HG02678 (cell line): ENCODE results near the gene TMEM164.

Experiments
- ATAC-seq: cut with Tn5 transposase; IDR thresholded peaks from one replicate; pipeline ENCODE4 v1.9.1; 2021; ENCODE audit warnings: mild to moderate bottlenecking, moderate library complexity; ENCODE audit not compliant: unreplicated experiment

Gene TMEM164

DNA sequence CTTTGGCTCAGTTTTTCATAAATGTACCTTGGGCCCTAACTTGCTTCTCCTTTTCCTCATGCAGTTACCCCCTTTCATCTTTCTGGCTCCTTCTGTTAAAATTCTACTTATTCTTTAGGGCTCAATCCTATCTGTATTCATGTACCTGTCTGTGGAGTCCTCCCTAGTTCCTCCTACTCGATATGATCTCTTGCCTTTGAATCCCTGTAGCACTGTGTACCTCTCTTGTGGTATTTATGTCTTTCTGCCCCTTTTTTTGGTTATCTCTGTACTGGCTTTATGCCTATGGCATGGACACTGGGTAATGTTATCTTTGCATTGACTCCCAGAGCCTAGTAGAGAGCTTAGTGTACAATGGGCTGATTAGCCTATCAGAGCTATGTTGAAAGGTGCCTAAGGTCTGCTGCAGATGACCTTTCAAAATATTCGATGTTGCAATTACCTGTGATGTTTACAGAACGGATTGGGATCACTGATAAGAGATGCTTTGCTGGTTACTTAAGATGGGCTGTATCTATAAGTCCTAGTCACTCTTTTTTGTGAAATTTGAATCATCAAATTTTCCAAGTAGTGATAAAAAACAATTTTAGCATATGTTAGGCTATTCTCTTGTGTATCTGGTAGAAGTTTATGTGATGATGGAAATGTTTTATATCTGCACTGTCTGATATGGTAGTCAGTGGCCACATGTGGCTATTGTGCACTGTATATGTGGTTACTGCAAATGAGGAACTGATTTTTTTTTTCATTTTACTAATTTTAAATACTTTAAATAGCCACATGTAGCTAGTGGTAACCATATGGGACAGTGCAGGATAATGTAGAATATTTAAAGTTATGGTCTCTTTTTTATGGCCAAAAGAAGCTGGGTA is 33.5 kb downstream of the TMEM164 start:
- ATAC-seq, result peak; percentile 39

DNA sequence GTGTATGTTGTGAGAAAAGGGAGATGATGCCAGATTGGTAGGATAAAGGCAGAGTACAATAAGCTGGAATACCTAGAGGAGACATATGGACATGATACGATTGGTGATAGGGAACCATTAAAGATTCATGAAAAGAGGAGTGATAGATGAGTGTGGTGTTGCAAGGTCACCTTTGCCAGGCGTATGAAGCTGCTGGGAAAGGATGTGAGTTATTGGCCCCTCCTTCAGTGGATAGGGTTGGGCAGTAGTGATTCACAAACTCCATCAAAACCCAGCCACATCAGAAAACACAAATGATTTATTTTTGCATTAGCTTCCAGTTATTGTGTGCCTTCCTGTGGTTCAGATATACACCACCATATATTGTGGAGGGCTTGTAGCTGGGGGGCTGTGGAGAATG is 34.3 kb downstream of the TMEM164 start:
- no peak for ATAC-seq

DNA sequence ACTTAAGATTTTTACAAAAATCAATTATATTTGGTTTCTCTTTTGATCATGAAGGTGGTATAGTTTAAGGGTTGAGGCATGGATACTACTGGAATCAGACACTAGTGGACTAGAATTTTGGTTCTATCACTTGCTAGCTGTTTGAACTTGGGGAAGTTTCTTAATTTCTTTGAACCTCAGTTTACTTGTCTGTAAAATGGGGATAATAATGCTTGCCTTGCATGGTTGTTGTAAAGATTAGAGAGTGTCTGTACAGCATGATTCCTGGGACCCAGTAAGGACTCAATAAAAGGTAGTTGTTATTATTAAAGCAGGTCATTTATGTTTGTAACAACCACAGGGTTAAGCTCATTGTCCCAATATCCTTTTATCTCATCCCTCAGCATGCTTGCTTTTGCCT is 36.0 kb downstream of the TMEM164 start:
- ATAC-seq, result no peak

DNA sequence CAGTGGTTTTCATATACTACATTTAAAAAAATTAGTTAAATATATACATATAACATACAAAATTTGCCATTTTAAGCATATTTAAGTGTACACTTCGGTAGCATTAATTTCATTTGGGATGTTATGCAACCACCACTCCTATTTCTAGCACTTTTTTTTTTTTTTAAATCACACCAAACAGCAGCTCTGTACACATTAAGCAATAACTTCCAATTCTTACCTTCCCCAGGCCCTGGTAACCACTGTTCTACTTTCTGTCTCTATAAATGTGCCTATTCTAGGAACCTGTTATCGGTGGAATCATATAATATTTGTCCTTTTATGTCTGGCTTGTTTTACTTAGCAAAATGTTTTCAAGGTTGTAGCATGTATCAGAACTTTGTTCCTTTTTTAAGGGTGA is 39.1 kb downstream of the TMEM164 start:
- ATAC-seq, result no peak

DNA sequence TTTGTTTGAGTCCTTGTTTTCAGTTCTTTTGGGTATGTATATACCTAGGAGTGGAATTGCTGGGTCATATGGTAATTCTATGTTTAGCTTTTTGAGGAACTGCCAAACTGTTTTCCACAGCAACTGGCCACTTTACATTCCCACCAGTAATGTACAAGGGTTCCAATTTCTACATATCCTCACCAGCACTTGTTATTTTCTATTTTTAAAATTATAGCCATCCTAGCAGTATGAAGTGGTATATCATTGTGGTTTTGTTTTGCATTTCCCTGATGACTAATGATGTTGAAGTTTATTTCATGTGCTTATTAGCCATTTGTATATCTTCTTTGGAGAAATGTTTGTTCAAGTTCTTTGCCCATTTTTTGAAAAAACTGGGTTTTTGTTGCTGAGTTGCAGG is 39.6 kb downstream of the TMEM164 start:
- ATAC-seq, result no peak

DNA sequence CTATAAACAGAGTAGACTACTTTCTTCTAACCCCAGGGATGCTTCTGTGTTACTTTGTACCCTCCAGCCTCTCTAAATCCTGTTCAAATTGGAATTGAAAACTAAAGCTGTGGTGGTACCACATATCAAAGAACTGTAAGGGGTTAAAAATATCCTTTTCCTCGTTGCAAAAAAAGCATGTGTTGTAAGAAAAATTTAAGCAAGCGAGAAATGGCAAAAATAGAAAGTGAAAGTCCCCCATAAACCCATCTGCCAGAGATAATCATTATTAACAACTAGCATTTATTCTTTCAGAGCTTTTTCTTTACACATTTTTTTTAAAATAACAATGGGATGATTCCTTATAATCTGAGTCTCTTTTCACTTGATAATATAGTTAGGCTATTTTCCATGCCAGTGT is 40.6 kb downstream of the TMEM164 start:
- ATAC-seq, result no peak

DNA sequence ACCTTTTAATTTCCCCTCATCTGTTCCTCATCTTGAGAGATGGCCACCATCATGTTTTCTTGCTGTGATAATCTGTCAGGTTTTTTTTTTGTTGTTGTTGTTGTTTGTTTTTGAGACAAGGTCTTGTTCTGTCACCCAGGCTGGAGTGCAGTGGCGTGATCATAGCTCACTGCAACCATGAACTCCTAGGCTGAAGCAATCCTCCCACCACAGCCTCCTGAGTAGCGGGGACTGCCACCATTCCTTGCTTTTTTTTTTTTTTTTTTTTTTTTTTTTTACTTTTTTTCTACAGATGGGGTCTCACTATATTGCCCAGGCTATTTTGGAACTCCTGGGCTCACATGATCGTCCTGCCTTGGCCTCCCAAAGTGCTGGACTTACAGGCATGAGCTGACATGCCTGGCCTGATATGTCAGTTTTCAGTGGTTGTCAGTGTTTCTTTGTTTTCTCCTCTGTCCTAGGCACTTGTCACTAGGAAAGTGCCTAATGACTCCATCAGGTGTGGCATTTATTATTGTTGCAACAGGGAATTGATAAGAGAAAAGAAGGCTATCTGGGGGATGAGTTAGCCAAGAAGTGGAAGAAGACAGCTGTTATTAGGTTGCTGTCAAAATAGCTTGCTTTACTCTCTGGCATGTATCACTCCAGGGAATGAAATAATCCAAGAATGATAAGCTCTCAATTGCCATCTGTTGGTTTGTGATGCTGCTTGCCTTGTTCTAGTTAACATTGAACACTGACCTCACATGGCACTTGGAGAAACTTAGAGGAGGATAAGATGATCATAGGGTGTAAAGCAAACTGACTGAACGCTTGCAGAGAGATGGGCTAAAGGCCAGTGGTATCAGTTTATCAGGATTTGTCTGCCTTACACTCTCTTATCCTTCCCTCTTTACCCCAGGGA is 41.7 kb downstream of the TMEM164 start:
- no peak for ATAC-seq

DNA sequence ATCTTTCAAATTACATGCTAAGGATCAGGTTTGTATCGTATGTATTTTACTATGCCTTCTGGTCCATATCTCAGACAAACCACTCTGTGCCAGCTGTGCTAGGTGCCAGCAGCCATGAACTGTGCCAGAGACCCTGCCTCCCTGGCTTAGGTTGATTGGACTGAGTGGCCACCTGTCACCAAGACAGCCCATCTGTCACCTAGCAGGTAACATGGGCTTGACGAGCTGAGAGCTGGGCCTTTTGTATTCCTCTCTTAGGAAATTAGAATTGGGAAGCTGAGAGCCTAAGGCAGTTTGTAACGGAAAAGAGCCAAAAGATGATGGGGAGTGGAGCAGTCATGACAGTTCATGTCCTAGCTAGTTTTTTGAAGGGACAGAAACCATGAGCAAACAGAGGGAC is 42.5 kb downstream of the TMEM164 start:
- no peak for ATAC-seq

DNA sequence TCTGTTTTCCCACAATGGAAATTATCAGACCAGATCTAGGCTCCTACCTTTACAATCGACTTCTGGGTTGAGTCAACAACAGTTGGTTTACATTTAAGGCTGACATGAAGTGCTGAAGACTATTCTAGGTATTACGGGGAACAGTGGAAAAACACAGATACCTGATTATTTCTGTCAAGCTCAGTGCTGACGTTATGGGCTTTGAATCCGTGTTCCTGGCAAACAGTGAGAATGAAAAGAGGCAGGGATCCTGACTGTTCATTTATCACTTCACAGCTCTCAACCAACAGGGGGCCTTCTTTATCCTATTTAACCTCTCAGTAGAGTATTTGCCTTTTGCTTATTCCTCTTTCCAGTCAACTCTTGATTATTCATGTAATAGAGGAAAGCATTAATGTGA is 43.1 kb downstream of the TMEM164 start:
- ATAC-seq, result no peak

DNA sequence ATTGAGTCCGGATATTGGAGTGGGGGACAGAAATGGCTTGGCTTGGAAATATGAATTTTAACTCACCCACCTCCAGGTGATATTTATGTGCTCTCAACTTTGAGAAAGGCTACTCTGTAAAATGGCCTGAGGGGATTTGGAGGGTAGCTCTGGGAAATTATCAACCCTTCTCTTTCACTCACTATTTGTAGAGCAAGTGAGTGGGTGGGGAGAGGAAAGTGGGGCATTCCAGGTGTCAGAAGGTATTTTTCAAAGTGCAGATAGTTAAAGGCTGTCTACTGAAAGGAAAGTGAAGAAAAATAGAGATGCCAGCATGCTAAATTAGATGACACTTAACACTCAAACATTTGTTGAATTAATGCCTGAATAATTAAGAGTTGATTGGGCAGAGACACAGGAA is 44.1 kb downstream of the TMEM164 start:
- no peak for ATAC-seq

DNA sequence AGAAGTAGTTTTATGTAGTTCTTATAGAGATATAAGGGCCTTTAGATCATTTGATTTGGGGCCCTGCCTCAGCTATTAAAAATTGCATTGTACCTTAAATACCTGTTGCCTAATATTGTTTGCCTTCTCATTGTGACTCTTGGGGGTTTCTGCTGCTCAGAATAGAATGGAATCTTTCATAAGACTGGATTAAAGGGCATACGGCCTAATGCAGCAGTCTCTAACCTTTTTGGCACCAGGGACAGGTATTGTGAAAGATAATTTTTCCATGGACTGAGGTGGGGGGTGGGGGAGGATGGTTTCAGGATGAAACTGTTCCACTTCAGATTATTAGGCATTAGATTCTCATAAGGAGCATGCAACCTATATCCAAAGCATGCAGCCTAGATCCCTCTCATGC is 46.2 kb downstream of the TMEM164 start:
- ATAC-seq, result no peak

DNA sequence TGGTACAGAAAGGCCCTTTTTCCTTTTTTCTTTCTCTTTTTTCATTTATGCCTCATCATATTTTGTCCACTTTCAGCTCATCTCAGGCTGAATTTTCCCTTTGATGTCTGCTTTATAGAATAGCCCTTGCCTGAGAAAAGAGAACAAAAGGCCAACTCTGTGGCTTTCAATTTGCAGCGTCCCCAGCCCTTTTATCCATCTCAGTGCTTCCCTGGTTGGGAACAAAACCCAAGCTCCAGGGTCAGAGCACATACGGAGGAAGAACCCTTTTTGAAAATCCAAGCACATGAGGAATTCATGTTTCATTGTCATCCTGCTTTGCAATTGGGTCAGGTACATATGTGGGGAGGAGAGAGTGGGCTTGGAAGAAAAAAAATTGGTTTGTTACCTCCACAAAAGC is 47.5 kb downstream of the TMEM164 start:
- ATAC-seq, result no peak

DNA sequence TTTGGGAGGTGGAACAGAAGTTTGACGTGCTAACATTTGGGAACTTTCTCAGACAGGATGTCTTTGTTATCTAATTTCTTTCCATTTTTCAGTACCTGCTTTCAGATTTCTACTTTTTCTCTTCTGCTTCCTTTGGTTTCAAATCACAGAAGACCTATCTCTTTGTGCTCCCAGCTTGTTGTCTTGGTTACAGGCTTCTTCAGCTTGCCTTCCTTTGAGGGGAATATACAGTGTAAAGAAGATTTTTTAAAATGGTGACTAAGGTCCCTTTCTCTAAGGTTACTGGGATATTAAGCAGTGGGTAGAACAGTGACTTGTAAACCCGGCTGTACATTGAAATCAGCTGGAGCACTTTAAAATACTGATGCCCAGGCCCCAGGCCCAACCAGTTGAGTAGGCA is 48.0 kb downstream of the TMEM164 start:
- ATAC-seq, result no peak

DNA sequence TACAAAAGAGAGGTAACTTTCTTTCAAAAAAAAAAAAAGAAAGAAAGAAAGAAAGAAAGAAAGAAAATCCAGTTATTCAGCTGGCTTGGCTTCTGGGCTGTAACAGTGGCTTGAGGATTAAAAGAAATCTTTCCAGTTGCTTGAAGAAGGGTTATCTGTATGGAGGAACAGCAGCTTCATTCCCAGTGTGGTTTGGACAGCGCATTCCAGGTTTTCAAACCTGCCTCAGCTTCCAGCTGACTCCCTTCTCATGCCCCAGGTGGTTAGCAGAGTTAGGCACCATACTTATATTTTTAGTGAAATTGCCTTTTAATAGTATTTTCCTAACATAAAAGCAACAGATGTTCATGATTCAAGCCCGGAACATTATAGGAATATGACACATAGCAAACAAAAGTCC is 48.6 kb downstream of the TMEM164 start:
- no peak for ATAC-seq

DNA sequence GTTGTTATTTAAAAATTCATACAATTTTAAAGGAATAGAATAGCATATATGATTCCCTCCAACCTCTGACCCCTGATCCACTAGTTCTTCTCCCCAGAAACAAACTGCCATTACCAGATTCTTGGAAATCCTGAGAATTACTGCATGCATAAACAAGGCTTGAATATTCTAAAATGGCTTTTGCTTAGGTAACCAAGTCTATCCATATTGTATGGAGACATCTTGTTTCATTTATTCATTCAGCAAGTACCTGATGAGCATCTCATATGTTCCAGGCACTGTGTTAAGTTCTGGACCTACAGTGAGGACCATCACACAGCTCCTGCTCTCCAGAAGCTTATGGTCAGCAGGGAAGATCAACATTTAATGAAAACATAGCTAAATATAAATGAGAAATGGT is 49.4 kb downstream of the TMEM164 start:
- no peak for ATAC-seq

DNA sequence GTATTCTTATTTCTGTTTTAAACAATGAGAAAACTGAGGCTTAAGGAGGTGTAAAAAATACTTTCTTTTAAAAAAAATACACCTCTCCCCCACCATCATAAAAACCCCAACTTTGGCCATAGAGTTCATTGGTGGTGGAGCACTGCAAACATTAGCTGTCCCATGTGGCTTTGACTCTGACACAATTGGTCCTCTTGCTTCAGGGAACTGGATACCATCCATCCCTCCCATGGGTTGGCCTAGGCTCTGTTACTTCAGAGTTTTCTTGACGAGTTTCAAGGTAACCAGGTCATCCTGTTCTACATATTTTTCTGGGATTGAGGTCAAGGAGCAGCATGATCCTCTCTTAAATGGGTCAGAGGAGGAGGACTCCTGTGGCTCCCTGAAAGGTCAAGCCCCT is 50.5 kb downstream of the TMEM164 start:
- ATAC-seq, result no peak

DNA sequence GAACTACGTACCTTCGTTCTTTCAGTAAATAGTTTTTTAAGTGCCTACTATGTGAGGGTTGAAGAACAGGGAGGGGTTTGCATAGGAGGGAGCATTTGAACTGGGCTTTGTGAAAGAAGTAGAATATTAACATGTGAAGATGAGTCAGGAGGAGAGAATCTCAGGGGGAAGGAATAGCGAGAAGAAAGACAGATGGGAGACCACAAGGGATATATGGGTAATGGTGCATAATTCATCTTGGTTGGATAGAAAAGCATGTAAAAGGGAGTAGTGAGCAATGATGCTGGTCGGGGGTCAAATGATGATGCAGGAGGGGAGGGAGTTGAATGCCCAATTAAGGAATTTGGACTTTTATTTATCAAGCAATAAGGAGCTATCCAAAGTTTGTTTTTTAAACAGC is 52.7 kb downstream of the TMEM164 start:
- no peak for ATAC-seq

DNA sequence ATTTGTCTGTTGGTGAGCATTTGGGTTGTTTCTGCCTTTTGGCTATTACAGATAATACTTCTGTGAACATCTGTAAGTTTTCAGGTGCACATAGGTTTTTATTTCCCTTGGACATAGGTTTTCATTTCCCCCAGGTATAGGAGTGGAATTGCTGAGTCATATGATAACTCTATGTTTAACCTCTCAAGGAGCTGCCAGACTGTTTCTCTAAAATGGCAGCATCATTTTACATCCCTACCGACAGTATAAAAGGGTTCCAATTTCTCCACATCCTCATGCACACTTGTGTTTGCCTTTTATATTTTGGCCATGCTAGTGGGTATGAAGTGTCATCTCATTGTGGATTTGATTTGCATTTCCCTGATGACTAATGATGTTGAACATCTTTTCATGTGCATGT is 53.5 kb downstream of the TMEM164 start:
- no peak for ATAC-seq

DNA sequence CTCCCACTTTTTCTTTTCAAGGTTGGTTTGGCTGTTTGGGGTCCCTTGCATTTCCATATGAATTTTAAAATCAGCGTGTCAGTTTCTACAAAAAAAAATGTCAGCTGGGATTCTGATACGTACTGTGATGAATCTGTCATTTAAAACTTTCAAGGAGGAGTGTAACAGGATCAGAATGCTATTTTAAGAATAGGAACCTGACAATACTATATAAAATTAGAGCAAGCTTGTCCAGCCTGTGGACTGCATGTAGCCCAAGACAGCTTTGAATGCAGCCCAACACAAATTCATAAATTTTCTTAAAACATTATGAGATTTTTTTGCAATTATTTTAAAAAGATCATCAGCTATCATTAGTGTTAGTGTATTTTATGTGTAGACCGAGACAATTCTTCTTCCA is 56.5 kb downstream of the TMEM164 start:
- ATAC-seq, result no peak

DNA sequence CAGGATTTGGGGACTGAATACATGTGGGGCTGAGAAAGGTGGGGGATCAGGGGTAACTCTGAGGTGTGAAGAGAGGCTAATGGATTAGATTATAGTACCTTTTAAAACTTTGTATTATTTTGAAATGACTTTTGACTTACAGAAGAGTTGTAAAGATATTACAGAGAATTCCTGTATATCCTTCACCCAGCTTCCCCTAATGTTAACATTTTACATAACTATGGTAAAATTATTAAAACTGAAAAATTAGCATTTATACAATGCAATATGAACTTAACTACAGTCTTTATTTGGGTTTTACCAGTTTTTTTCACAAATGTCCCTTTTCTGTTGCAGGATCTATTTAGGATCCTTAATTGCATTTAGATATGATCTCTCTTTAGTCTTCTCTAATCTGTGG is 57.4 kb downstream of the TMEM164 start:
- no peak for ATAC-seq

DNA sequence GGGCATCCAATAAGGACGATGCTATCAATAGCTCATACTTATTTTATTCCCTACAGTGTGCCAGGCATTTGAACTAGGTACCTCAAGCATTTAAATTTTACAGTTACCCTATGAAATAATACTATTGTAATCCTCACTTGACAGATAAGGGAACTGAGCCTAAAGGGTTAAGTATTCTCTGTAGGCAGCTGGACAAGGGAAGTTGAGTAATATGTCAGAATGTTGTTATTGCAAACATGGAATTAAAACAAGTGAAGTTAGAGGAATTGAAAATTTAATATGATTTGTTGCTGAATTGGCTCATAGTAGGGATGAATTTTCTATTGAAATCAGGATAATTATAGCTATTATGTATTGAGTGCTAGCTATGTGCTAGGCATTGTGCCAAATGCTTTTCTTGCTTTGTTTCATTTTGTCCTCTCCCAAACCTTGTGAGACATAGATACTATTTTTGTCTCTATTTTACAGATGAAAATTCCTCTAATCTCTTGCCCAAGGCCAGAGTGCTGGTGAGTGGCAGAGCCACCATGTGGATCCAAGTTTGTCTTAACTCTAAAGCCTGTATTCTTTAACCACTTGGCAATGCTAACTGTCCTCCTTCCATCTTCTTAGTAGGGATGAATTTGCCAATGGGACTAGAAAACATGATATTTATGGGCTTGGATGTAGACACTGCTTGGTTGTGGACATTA is 58.1 kb downstream of the TMEM164 start:
- ATAC-seq, result no peak

DNA sequence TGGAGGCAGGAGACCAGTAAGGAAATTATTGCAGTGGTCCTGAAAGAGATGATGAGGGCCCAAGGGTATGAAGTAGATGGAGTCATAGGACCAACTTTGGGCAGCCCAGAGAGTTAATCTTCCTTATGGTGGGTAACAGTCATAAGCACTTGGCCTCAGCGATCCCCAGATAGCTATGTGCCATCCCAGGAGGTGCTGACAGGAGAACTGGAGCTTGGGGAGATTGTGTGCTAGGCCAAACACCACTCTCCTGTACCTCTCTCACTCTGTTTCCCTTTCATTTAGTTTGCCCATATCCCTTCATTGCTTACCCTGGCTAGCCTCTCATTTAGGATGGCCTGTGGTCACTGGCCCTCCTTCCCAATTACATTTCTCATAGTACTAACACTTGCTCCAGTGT is 60.0 kb downstream of the TMEM164 start:
- ATAC-seq, result no peak
